ENCODE data around the gene GPX4. TPM values are rescaled to one million over a fixed set of nuclear protein-coding genes. Genes with fewer than 3 reads are reported as not detected.

GPX4 gene
- polyA plus RNA-seq, 1 of the 3 experiments (the other 2 are of a cell fraction) = 925 TPM

GRCh38 chr19:1136201-1136600 is 32.4 kb downstream of the GPX4 start:
- Histone ChIP-seq H3K27ac (ENCODE audit: low read depth in 2 of 2, low read length in 1 of 2) (no peak overlapping the region), H4K20me1 (ENCODE audit: insufficient read depth) (no peaks in the 10 kb centered on the region), H3K79me2 (ENCODE audit: insufficient read depth) (peaks cover 13% of the 10 kb centered on the region), H3K4me2 (no peak overlapping the region), H3K4me3 (ENCODE audit: low read depth in 2 of 2, low read length in 1 of 2) (no peak overlapping the region), H3K9ac (no peak overlapping the region), H3K4me1 (ENCODE audit: control insufficient read depth in 1 of 2, insufficient read depth in 2 of 2, low read depth in 1 of 2, low read length in 1 of 2) (no peaks in the 10 kb centered on the region), H2AFZ (ENCODE audit: low read depth) (no peak overlapping the region), H3K27me3 (ENCODE audit: insufficient read depth) (no peaks in the 10 kb centered on the region), H3K9me3 (no peaks in the 10 kb centered on the region), H3F3A (replicated peaks; ENCODE audit: insufficient read depth) (peaks cover 6% of the 10 kb centered on the region), H3K36me3 (replicated peaks in 1 of 2; ENCODE audit: control insufficient read depth in 1 of 2, insufficient read depth in 2 of 2, low read length in 1 of 2) (peaks cover 0 to 2% of the 10 kb centered on the region in 2 experiments), H3K9me2 (no peaks in the 10 kb centered on the region)
- DNase-seq = no peak
- WGBS (ENCODE audit: low lambda C conversion rate) = no CpG with 5 or more reads among the region's 12 CpGs
- POLR2A ChIA-PET = no interaction called here
- TF ChIP-seq RAD21 (IDR thresholded peaks at IDR 0.05; ENCODE audit: low read length) (no peak), TAF1 (IDR thresholded peaks at IDR 0.05; ENCODE audit: borderline replicate concordance, low read depth, low read length) (no peak), POLR2AphosphoS5 (IDR thresholded peaks at IDR 0.05; ENCODE audit: low read depth, low read length) (no peak), REST (IDR thresholded peaks at IDR 0.05; ENCODE audit: low read depth, low read length) (no peak), NFIC (IDR thresholded peaks at IDR 0.05; ENCODE audit: borderline replicate concordance) (no peak), FOXM1 (IDR thresholded peaks at IDR 0.05; ENCODE audit: low read depth) (no peak), ZBTB33 (IDR thresholded peaks at IDR 0.05; ENCODE audit: borderline replicate concordance, low read depth) (no peak), CHD2 (IDR thresholded peaks at IDR 0.05; ENCODE audit: low read length, partially characterized antibody) (no peak), ELF1 (IDR thresholded peaks at IDR 0.05) (no peak), JUND (IDR thresholded peaks at IDR 0.05) (no peak)
- CTCF ChIA-PET = no interaction called here

GRCh38 chr19:1136621-1137317 is 33.0 kb downstream of the GPX4 start:
- Histone ChIP-seq H3K79me2 (ENCODE audit: insufficient read depth) (peaks cover 13% of the 10 kb centered on the region), H2AFZ (ENCODE audit: low read depth) (no peak overlapping the region), H3K9ac (no peak overlapping the region), H3F3A (replicated peaks; ENCODE audit: insufficient read depth) (peaks cover 6% of the 10 kb centered on the region), H3K4me3 (ENCODE audit: low read depth in 2 of 2, low read length in 1 of 2) (no peak overlapping the region), H3K9me2 (no peaks in the 10 kb centered on the region), H3K36me3 (replicated peaks in 1 of 2; ENCODE audit: control insufficient read depth in 1 of 2, insufficient read depth in 2 of 2, low read length in 1 of 2) (peaks cover 0 to 2% of the 10 kb centered on the region in 2 experiments), H3K4me2 (no peak overlapping the region), H3K4me1 (ENCODE audit: control insufficient read depth in 1 of 2, insufficient read depth in 2 of 2, low read depth in 1 of 2, low read length in 1 of 2) (no peaks in the 10 kb centered on the region), H3K9me3 (no peaks in the 10 kb centered on the region), H3K27me3 (ENCODE audit: insufficient read depth) (no peaks in the 10 kb centered on the region), H3K27ac (ENCODE audit: low read depth in 2 of 2, low read length in 1 of 2) (no peak overlapping the region), H4K20me1 (ENCODE audit: insufficient read depth) (no peaks in the 10 kb centered on the region)
- WGBS (ENCODE audit: low lambda C conversion rate) = 94% methylated on average over 20 of the region's 25 CpGs
- ChIA-PET POLR2A (no interaction called here), CTCF (no interaction called here)
- DNase-seq = no peak
- TF ChIP-seq TEAD4 (IDR thresholded peaks at IDR 0.05; ENCODE audit: borderline replicate concordance, insufficient read depth) = no peak
- TF ChIP-seq CTCF (IDR thresholded peaks at IDR 0.05) = no peak
- no peak for TF ChIP-seq RCOR1 (IDR thresholded peaks at IDR 0.05; ENCODE audit: low read length)
- TF ChIP-seq RFX5 (IDR thresholded peaks at IDR 0.05; ENCODE audit: low read length) = no peak
- TF ChIP-seq YY1 (IDR thresholded peaks at IDR 0.05; ENCODE audit: low read depth) = no peak
